WERI-Rb-1 (cell line): ENCODE data around the gene ILKAP.

Experiments used
- DNase-seq: peaks from one replicate; pipeline ENCODE4 v3.0.0-alpha.2; 2020
- H3K27ac ChIP-seq: fragments of 250-450 bp; sonication (Bioruptor Pico); 2 replicates; pipeline ENCODE4 v1.5.1; 2020; ENCODE audit warnings: mild to moderate bottlenecking, moderate library complexity
- H3K27me3 ChIP-seq: fragments of 250-450 bp; sonication (Bioruptor Pico); 2 replicates; pipeline ENCODE4 v1.5.1; 2021; ENCODE audit warnings: mild to moderate bottlenecking, low read depth, moderate library complexity; ENCODE audit not compliant: insufficient read depth, severe bottlenecking
- H3K36me3 ChIP-seq: fragments of 250-450 bp; sonication (Bioruptor Pico); 2 replicates; pipeline ENCODE4 v1.5.1; 2020; ENCODE audit warnings: mild to moderate bottlenecking, moderate library complexity
- H3K4me3 ChIP-seq: 2 replicates; pipeline ENCODE4 v1.5.1; 2011; ENCODE audit warnings: low read depth, mild to moderate bottlenecking, control low read depth, low read length
- H3K9me3 ChIP-seq: fragments of 250-450 bp; sonication (Bioruptor Pico); 2 replicates; pipeline ENCODE4 v1.5.1; 2021; ENCODE audit warnings: mild to moderate bottlenecking, moderate library complexity; ENCODE audit not compliant: severe bottlenecking
- CTCF ChIP-seq: IDR thresholded peaks from 2 replicates; pipeline ENCODE4 v1.5.1; 2011; ENCODE audit warnings: low read depth, mild to moderate bottlenecking, control low read depth, inconsistent platforms, low read length

The ILKAP gene

GRCh38 chr2:238159071-238159539 is 44.4 kb downstream of the ILKAP start:
- no peaks in the 10 kb centered on the region for H3K36me3 ChIP-seq
- DNase-seq: no peak
- TF ChIP-seq CTCF: no peak
- no peaks in the 10 kb centered on the region for H3K27me3 ChIP-seq
- H3K27ac ChIP-seq: peak overlapping the region; percentile 49; the same call in 1 of the 2 replicates
- H3K4me3 ChIP-seq: peak overlapping the region; percentile 53
- H3K9me3 ChIP-seq: peaks cover under 1% of the 10 kb centered on the region

- peak within 1 kb of the TSS; percentile 49; the same call in 1 of the 2 replicates for H3K27ac ChIP-seq
- peaks cover 2% of the 10 kb centered on the region for H3K9me3 ChIP-seq
- peak; percentile 50 for TF ChIP-seq CTCF
- no peaks in the 10 kb centered on the region for H3K27me3 ChIP-seq
- peak within 1 kb of the TSS; percentile 53 for H3K4me3 ChIP-seq
- H3K36me3 ChIP-seq: no peaks in the 10 kb centered on the region
- DNase-seq: peak; percentile 61
These were observed 44.9 kb downstream of the ILKAP start, which contains the start of gene ERFE for GRCh38 chr2:238158509-238159070. Gene ERFE (plus strand): TSS chr2:238158970. CDS start chr2:238159008, 38 bp downstream.

GRCh38 chr2:238158018-238158508 is 45.4 kb downstream of the ILKAP start:
- no peak overlapping the region for H3K4me3 ChIP-seq
- H3K27me3 ChIP-seq: no peaks in the 10 kb centered on the region
- TF ChIP-seq CTCF: no peak
- DNase-seq: no peak
- no peak overlapping the region for H3K27ac ChIP-seq
- H3K9me3 ChIP-seq: peaks cover 2% of the 10 kb centered on the region
- H3K36me3 ChIP-seq: no peaks in the 10 kb centered on the region

- no peaks in the 10 kb centered on the region for H3K27me3 ChIP-seq
- no peaks in the 10 kb centered on the region for H3K36me3 ChIP-seq
- TF ChIP-seq CTCF: no peak
- H3K4me3 ChIP-seq: no peak overlapping the region
- DNase-seq: no peak
- H3K27ac ChIP-seq: no peak overlapping the region
- peaks cover 2% of the 10 kb centered on the region for H3K9me3 ChIP-seq
These were observed 45.9 kb downstream of the ILKAP start for GRCh38 chr2:238157506-238158017.

GRCh38 chr2:238155761-238156694 is 47.5 kb downstream of the ILKAP start:
- peaks cover 2% of the 10 kb centered on the region for H3K9me3 ChIP-seq
- no peak for TF ChIP-seq CTCF
- peak overlapping the region; percentile 17; the same call in 1 of the 2 replicates for H3K27ac ChIP-seq
- no peak for DNase-seq
- no peaks in the 10 kb centered on the region for H3K27me3 ChIP-seq
- no peak overlapping the region for H3K4me3 ChIP-seq
- no peaks in the 10 kb centered on the region for H3K36me3 ChIP-seq
